ENCODE measurements around the gene MT1B. TPM values are rescaled to one million over a fixed set of nuclear protein-coding genes. Genes with fewer than 3 reads are reported as not detected.

MT1B gene
- total RNA-seq, 1 experiment from 2014 or later: not detected

DNA sequence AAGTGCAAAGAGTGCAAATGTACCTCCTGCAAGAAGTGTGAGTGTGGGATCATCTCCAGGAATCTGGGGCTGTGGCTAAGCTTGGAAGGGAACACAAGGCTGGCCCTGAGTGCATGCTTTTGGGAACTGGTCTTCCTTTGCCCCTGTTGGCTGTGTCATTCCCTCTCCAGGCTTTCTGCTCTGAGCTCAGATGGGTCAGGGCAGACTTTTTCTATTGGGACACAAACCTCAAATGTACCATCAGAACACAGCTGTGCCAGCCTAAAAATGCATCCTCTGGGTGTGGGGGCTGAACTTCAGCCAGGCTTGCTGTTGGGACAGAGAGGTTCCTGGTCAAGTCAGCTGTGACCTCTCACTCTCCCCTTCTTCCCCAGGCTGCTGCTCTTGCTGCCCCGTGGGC, 914 bp downstream of the MT1B start:
- H3K27ac ChIP-seq (ENCODE audit: low read depth, low read length): no peak overlapping the region
- DNase-seq (ENCODE audit: low read depth, low spot score) (no peak), ATAC-seq (no peak)
- TF ChIP-seq EZH2phosphoT487 (IDR thresholded peaks at IDR 0.05; ENCODE audit: borderline replicate concordance) (no peak), TCF7L2 (IDR thresholded peaks at IDR 0.05; ENCODE audit: borderline replicate concordance, extremely low read depth, insufficient read depth, insufficient read length) (no peak), POLR2A (IDR thresholded peaks at IDR 0.05; ENCODE audit: borderline replicate concordance, extremely low read depth, insufficient read depth, insufficient read length) (no peak), JUND (IDR thresholded peaks at IDR 0.05) (no peak), CEBPB (IDR thresholded peaks at IDR 0.05; ENCODE audit: low read depth) (no peak), ZNF274 (IDR thresholded peaks at IDR 0.05; ENCODE audit: low read depth, low read length) (no peak), ELF1 (IDR thresholded peaks at IDR 0.05; ENCODE audit: borderline replicate concordance, low read depth) (no peak)
- TF ChIP-seq, protein P1, sequence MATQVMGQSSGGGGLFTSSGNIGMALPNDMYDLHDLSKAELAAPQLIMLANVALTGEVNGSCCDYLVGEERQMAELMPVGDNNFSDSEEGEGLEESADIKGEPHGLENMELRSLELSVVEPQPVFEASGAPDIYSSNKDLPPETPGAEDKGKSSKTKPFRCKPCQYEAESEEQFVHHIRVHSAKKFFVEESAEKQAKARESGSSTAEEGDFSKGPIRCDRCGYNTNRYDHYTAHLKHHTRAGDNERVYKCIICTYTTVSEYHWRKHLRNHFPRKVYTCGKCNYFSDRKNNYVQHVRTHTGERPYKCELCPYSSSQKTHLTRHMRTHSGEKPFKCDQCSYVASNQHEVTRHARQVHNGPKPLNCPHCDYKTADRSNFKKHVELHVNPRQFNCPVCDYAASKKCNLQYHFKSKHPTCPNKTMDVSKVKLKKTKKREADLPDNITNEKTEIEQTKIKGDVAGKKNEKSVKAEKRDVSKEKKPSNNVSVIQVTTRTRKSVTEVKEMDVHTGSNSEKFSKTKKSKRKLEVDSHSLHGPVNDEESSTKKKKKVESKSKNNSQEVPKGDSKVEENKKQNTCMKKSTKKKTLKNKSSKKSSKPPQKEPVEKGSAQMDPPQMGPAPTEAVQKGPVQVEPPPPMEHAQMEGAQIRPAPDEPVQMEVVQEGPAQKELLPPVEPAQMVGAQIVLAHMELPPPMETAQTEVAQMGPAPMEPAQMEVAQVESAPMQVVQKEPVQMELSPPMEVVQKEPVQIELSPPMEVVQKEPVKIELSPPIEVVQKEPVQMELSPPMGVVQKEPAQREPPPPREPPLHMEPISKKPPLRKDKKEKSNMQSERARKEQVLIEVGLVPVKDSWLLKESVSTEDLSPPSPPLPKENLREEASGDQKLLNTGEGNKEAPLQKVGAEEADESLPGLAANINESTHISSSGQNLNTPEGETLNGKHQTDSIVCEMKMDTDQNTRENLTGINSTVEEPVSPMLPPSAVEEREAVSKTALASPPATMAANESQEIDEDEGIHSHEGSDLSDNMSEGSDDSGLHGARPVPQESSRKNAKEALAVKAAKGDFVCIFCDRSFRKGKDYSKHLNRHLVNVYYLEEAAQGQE (IDR thresholded peaks at IDR 0.05; ENCODE audit: low read depth): no peak
- no peaks in the 10 kb centered on the region for H3K36me3 ChIP-seq (ENCODE audit: control insufficient read depth in 1 of 2, insufficient read depth in 2 of 2, low read length in 2 of 2)
- POLR2A ChIA-PET: interaction anchor here (1.8 kb wide), 1 partner anchor 9 kb away, joined by 6 read pairs; no protein-coding TSS in a partner anchor
- RAD21 ChIA-PET (ENCODE audit: low non-redundant PET in 1 of 2, low total read pairs in 2 of 2, uncharacterized antibody in 2 of 2, unreplicated experiment in 2 of 2): no interaction called here
- H3K27me3 ChIP-seq (ENCODE audit: insufficient read depth, low read length): no peaks in the 10 kb centered on the region
- H3K79me2 ChIP-seq (ENCODE audit: insufficient read depth, low read length): no peaks in the 10 kb centered on the region
- BruUV-seq (replicated peaks): no TSS peak
- H3K9me2 ChIP-seq (ENCODE audit: insufficient read depth): no peaks in the 10 kb centered on the region
- CTCF ChIA-PET: no interaction called here
- no peaks in the 10 kb centered on the region for H3K9me3 ChIP-seq (ENCODE audit: control insufficient read depth in 1 of 2, insufficient read depth in 1 of 2, low read depth in 1 of 2, low read length in 2 of 2)
- no peak overlapping the region for H2AFZ ChIP-seq (ENCODE audit: low read depth, low read length, poor library complexity, severe bottlenecking)
- no peak overlapping the region for H3K4me2 ChIP-seq (ENCODE audit: low read length)
- no peak overlapping the region for H3K4me3 ChIP-seq (replicated peaks in 1 of 2; ENCODE audit: low read depth in 1 of 2, low read length in 2 of 2)
- no peaks in the 10 kb centered on the region for H4K20me1 ChIP-seq (ENCODE audit: insufficient read depth)
- H3K4me1 ChIP-seq (ENCODE audit: control insufficient read depth in 1 of 2, insufficient read depth in 2 of 2, low read length in 2 of 2): peaks cover 22 to 41% of the 10 kb centered on the region in 2 experiments
- no peak overlapping the region for H3K9ac ChIP-seq (ENCODE audit: low read length)
- intact Hi-C loops (cut with micrococcal nuclease): no loop called here
